Measurements from ENCODE around the gene ROR1. TPM values are rescaled to one million over a fixed set of nuclear protein-coding genes. Genes with fewer than 3 reads are reported as not detected.

The ROR1 gene
- total and polyA plus RNA-seq, 8 donors, result 25.5 to 95.8 (median 83.0) TPM

DNA sequence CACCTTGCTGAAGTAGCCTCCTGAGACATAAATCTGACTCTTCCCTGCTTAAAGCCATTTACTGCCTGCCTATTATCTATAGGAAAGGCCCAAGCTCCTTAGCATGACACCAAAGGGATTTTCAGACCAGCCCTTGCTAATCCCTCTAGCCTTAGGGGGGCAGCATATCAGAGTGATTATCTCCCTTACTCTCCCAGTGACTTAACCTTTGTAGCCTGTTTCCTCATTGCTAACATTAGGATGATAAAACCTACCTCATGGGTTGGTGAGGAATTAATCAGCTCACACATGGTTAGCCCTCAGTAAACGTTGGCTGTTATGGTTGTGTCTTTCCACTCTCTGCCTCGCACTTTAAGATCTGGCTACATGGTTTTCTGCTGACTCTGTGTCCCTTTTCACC, 70.1 kb downstream of the ROR1 start:
- Histone ChIP-seq H3K4me1 (no peaks in the 10 kb centered on the region), H3K9me3 (no peaks in the 10 kb centered on the region), H3K27ac (no peak overlapping the region), H3K36me3 (no peaks in the 10 kb centered on the region), H3K27me3 (no peaks in the 10 kb centered on the region), H3K4me3 (no peak overlapping the region)
- TF ChIP-seq, protein P1, sequence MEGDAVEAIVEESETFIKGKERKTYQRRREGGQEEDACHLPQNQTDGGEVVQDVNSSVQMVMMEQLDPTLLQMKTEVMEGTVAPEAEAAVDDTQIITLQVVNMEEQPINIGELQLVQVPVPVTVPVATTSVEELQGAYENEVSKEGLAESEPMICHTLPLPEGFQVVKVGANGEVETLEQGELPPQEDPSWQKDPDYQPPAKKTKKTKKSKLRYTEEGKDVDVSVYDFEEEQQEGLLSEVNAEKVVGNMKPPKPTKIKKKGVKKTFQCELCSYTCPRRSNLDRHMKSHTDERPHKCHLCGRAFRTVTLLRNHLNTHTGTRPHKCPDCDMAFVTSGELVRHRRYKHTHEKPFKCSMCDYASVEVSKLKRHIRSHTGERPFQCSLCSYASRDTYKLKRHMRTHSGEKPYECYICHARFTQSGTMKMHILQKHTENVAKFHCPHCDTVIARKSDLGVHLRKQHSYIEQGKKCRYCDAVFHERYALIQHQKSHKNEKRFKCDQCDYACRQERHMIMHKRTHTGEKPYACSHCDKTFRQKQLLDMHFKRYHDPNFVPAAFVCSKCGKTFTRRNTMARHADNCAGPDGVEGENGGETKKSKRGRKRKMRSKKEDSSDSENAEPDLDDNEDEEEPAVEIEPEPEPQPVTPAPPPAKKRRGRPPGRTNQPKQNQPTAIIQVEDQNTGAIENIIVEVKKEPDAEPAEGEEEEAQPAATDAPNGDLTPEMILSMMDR (IDR thresholded peaks at IDR 0.05), result no peak
- ATAC-seq, result no peak
- no peak for DNase-seq
- intact Hi-C loops (cut with DNase I), result no loop called here

DNA sequence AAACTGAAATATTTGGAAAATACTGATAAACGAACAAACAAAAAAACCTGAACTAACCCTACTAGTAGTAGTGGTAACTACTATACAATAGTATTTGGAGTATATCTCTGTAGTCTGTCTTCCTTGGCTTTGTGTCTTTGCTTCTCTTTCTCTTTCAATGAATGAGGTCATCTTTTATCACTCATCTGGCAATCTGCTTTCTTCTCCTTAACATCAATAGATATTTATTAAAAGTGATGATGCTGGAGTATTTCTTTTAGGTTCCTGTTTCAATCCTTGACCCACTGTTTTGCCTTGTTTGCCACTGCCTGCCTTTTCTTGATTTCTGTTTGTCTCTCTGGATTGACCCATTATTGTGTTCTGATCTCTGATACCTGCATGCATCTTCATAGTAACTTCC, 71.5 kb downstream of the ROR1 start:
- Histone ChIP-seq H3K27ac (no peak overlapping the region), H3K36me3 (no peaks in the 10 kb centered on the region), H3K27me3 (no peaks in the 10 kb centered on the region), H3K9me3 (no peaks in the 10 kb centered on the region), H3K4me1 (no peaks in the 10 kb centered on the region), H3K4me3 (no peak overlapping the region)
- intact Hi-C loops (cut with DNase I), result no loop called here
- ATAC-seq, result no peak
- DNase-seq, result no peak
- TF ChIP-seq, protein P1 (IDR thresholded peaks at IDR 0.05), result no peak

DNA sequence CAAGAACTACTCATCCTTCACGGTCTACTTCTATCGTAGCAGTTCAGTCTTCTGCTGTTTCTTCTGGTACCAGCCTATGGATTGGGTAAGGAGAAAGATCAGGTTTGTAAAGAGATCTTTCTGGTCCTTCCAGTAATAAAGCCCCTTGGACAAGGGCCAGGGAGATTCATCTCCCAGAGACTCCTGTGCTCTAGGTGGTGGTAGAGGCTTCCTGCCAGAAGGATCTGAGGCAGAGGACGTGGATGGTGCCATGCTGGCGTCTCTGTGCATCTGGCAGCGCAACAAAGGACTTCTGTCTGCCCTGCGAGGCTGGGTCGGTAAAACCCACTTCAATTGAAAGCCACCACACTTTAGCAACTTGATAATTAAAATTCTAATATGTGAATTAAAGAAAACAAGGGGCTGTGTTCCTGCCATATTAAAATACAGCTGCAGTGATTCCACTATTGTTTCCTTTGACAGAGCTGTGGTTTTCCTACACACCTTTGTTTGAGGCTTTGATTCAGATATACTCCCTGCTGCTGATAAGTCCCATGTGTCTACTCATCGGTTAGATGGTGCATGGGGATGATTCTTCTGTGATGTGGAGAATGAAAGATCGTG, 73.6 kb downstream of the ROR1 start:
- intact Hi-C loops (cut with DNase I), result no loop called here
- DNase-seq (no peak), ATAC-seq (no peak)
- no peaks in the 10 kb centered on the region for H3K4me1 ChIP-seq
- TF ChIP-seq, protein P1 (IDR thresholded peaks at IDR 0.05), result no peak
- H3K27me3 ChIP-seq, result no peaks in the 10 kb centered on the region
- no peak overlapping the region for H3K27ac ChIP-seq
- no peaks in the 10 kb centered on the region for H3K36me3 ChIP-seq
- no peak overlapping the region for H3K4me3 ChIP-seq
- no peaks in the 10 kb centered on the region for H3K9me3 ChIP-seq

DNA sequence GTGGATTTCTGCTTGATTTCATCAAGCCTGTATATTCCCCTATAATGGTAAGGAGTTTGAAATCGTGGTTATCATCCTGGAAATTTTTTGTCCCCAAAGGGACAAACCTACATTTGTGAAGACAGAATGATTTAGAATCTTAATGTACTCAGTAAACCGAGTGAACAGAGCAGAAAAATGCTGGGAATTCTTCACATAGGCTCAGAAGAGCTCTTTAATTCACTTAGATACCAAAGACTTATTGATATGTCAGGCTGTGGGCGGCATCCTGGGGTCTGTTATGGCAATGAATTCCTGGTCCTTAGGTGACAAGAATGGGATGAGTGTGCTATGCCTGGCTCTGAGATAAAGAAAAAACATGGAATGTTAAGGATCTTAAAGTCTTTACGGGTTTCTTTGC, 74.9 kb downstream of the ROR1 start:
- Histone ChIP-seq H3K27ac (no peak overlapping the region), H3K9me3 (no peaks in the 10 kb centered on the region), H3K4me3 (no peak overlapping the region), H3K27me3 (no peaks in the 10 kb centered on the region), H3K4me1 (no peaks in the 10 kb centered on the region), H3K36me3 (no peaks in the 10 kb centered on the region)
- TF ChIP-seq, protein P1 (IDR thresholded peaks at IDR 0.05), result no peak
- ATAC-seq (no peak), DNase-seq (no peak)
- intact Hi-C loops (cut with DNase I), result no loop called here

DNA sequence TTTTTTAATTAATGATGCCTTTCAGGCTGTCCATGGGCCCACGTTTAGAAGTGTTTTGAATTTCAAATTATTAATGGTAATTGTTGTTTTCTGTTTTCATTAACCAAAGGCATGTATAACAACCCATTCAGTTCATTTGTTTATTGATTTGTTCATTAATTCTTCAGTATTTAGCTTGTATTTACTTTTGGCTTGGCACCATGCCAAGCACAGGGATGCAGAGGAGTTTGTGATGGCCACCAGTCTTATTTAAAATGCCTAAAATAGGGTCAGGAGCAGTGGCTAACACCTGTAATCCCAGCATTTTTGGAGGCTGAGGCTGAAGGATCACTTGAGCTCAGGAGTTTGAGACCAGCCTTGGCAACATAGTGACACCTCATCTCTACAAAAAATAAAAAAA, 75.3 kb downstream of the ROR1 start:
- TF ChIP-seq, protein P1 (IDR thresholded peaks at IDR 0.05), result no peak
- ATAC-seq, result no peak
- Histone ChIP-seq H3K27me3 (no peaks in the 10 kb centered on the region), H3K9me3 (no peaks in the 10 kb centered on the region), H3K36me3 (no peaks in the 10 kb centered on the region), H3K27ac (no peak overlapping the region), H3K4me1 (no peaks in the 10 kb centered on the region), H3K4me3 (no peak overlapping the region)
- intact Hi-C loops (cut with DNase I), result no loop called here
- no peak for DNase-seq
